Stimulated activated CD8-positive, alpha-beta memory T cell treated with anti-CD3 and anti-CD28 coated beads, Interleukin-4, amount 100 ng/mL, for 4 hours (primary cell): Measurements from ENCODE around the gene ASB16.
A peak's percentile ranks its signal among the peaks of the same experiment; 100 is the strongest.

ENCODE experiments used
- DNase-seq, 2 donors: peaks; one replicate each; pipeline ENCODE4 v3.0.0-alpha.2; 2020; ENCODE audit warnings: low read depth in 2 of 2, low spot score in 1 of 2

ASB16 gene

GRCh38 chr17:44207319-44207718 is 36.8 kb downstream of the ASB16 start:
- no peak for DNase-seq

GRCh38 chr17:44207743-44208142 is 37.2 kb downstream of the ASB16 start:
- no peak for DNase-seq

GRCh38 chr17:44209786-44210341 is 39.4 kb downstream of the ASB16 start:
- no peak for DNase-seq

GRCh38 chr17:44210342-44211192 is 40.1 kb downstream of the ASB16 start:
- peak; percentile 72 to 80 for DNase-seq

GRCh38 chr17:44211281-44212265 is 41.1 kb downstream of the ASB16 start:
- no peak for DNase-seq

GRCh38 chr17:44212507-44213402 is 42.3 kb downstream of the ASB16 start:
- no peak for DNase-seq

GRCh38 chr17:44213403-44214229 is 43.1 kb downstream of the ASB16 start:
- no peak for DNase-seq

GRCh38 chr17:44214230-44214494 is 43.7 kb downstream of the ASB16 start:
- DNase-seq, result no peak

- DNase-seq, result no peak
Observed at GRCh38 chr17:44214896-44215295, 44.4 kb downstream of the ASB16 start.

GRCh38 chr17:44216173-44216572 is 45.7 kb downstream of the ASB16 start:
- DNase-seq, result no peak

GRCh38 chr17:44216694-44217093 is 46.2 kb downstream of the ASB16 start:
- no peak for DNase-seq

- no peak for DNase-seq
Observed at GRCh38 chr17:44217738-44218343, 47.3 kb downstream of the ASB16 start.

GRCh38 chr17:44218344-44219107 is 48.0 kb downstream of the ASB16 start:
- peak; percentile 60 to 77 for DNase-seq

GRCh38 chr17:44219108-44219615 is 48.7 kb downstream of the ASB16 start:
- peak in 1 of 2 donors; percentile 49 for DNase-seq

GRCh38 chr17:44219616-44220212 is 49.2 kb downstream of the ASB16 start, which contains the start of gene UBTF:
Gene UBTF, minus strand, starts transcription at chr17:44219675. Its CDS starts 1,446 bp downstream, at chr17:44218229.
- DNase-seq, result peak in 1 of 2 donors; percentile 57

- no peak for DNase-seq
Observed at GRCh38 chr17:44220213-44221083, 49.9 kb downstream of the ASB16 start.
